B cell (primary cell): Measurements from ENCODE around the gene TMEM151A.

Experiments used
- EZH2 ChIP-seq: IDR thresholded peaks from 2 replicates; pipeline ENCODE4 v1.6.1; 2012; ENCODE audit warnings: borderline replicate concordance, low read depth, mild to moderate bottlenecking, moderate library complexity, low read length; ENCODE audit not compliant: insufficient read depth, poor library complexity, severe bottlenecking
- TF ChIP-seq, protein P1 (sequence below): fragments of 200-600 bp; IDR thresholded peaks from one replicate; pipeline ENCODE4 v1.8.0; 2022; ENCODE audit warnings: antibody characterized with exemption, mild to moderate bottlenecking

DNA sequence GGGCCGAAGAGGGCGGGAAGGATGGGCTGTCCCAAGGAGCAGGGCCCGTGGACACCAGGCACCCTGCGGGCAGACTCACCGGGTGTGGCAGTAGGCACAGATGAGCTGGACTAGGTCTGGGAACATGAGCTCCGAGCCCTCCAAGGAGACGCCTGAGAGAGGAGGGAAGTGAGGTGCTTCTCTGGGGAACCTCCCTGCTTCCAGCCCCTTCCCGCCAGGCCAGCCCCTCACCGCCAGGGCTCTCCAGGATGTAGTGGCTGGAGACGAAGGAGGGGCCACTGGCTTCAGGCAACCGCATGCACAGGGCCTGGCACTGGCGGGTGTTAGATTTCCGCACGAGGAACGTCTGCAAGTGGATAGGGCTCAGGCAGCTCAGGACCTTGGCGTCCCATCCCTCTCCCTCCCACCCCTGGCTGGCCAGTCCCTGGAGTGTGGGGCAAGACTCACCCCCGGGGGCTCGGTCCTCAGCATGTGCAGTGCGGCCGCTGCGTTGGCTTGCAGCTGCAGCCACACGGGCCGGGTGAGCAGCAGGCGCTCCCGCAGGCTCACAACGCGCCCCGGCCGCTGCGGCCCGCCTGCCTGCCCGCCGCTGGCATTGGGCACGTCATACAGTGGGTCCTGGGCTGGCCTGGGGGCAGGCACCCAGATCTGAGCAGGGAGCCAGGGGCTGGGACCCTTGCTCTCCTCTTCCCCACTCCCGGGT is 44.0 kb downstream of the TMEM151A start:
- TF ChIP-seq, protein P1, sequence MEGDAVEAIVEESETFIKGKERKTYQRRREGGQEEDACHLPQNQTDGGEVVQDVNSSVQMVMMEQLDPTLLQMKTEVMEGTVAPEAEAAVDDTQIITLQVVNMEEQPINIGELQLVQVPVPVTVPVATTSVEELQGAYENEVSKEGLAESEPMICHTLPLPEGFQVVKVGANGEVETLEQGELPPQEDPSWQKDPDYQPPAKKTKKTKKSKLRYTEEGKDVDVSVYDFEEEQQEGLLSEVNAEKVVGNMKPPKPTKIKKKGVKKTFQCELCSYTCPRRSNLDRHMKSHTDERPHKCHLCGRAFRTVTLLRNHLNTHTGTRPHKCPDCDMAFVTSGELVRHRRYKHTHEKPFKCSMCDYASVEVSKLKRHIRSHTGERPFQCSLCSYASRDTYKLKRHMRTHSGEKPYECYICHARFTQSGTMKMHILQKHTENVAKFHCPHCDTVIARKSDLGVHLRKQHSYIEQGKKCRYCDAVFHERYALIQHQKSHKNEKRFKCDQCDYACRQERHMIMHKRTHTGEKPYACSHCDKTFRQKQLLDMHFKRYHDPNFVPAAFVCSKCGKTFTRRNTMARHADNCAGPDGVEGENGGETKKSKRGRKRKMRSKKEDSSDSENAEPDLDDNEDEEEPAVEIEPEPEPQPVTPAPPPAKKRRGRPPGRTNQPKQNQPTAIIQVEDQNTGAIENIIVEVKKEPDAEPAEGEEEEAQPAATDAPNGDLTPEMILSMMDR, result no peak
- no peak for TF ChIP-seq EZH2
